ENCODE results near the gene CDKN1C. TPM values are rescaled to one million over a fixed set of nuclear protein-coding genes. Genes with fewer than 3 reads are reported as not detected.

CDKN1C gene
- total and polyA plus RNA-seq, 2 of the 8 experiments (the other 6 are each of a cell fraction or from before 2014, with no cell fraction given) = 12.8 to 14.1 TPM

DNA sequence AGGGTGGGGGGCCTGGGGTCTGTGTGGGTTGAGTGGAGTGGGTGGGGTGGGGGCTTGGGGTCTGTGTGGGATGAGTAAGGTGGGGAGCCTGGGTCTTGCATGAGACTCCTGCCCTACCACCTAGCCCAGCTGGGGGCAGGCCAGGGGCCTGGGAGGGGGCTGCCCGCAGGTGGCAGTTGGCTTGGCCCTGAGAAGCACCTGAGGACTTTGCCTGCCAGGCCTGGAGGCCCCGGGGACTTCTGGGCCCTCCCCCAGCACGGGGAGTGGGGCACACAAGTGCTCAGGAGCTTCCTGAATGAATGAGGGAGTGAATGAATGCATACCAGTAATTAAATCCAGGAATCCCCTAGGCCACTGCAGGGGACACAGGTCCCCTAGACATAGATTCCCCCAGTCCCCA lies 37.1 kb upstream of the CDKN1C start:
- H3K36me3 ChIP-seq (ENCODE audit: control insufficient read depth in 2 of 4, insufficient read depth in 4 of 4, low read length in 3 of 4) = no peaks in the 10 kb centered on the region
- no peak overlapping the region for H2BK12ac ChIP-seq (ENCODE audit: low read depth, low read length)
- no peak overlapping the region for H3K56ac ChIP-seq (replicated peaks; ENCODE audit: insufficient read length, low read depth, low read length)
- H2BK5ac ChIP-seq (ENCODE audit: low read depth, low read length) = no peak overlapping the region
- no peak overlapping the region for H4K91ac ChIP-seq (replicated peaks; ENCODE audit: insufficient read length, low read length)
- no peak for DNase-seq (ENCODE audit: low read depth in 1 of 2, low spot score in 2 of 2)
- no peak overlapping the region for H4K8ac ChIP-seq (ENCODE audit: extremely low read depth, insufficient read depth, low read length)
- H3K4me2 ChIP-seq (ENCODE audit: insufficient read depth in 1 of 2, low read depth in 2 of 2, low read length in 2 of 2) = no peak overlapping the region
- no peaks in the 10 kb centered on the region; a peak in 1 of 7 replicates for H3K4me1 ChIP-seq (replicated peaks in 1 of 4; ENCODE audit: control insufficient read depth in 3 of 4, insufficient read depth in 4 of 4, low read length in 3 of 4)
- no peak overlapping the region for H3K23ac ChIP-seq (ENCODE audit: insufficient read length)
- H3K9ac ChIP-seq (replicated peaks in 1 of 4; ENCODE audit: extremely low read depth in 1 of 4, low read depth in 3 of 4, low read length in 3 of 4) = no peak overlapping the region
- H3K23me2 ChIP-seq (ENCODE audit: low read depth, low read length) = no peaks in the 10 kb centered on the region
- H4K20me1 ChIP-seq (replicated peaks in 1 of 2; ENCODE audit: control insufficient read depth in 1 of 2, insufficient read depth in 2 of 2, low read length in 2 of 2) = peaks cover 4% of the 10 kb centered on the region in 2 experiments
- H4K5ac ChIP-seq (ENCODE audit: insufficient read length, low read depth, low read length) = no peak overlapping the region
- H3K79me2 ChIP-seq (ENCODE audit: control insufficient read depth in 1 of 2, insufficient read depth in 2 of 2, low read length in 2 of 2) = no peaks in the 10 kb centered on the region
- ChIA-PET CTCF (ENCODE audit: partially characterized antibody) (interaction anchor here (2.1 to 2.6 kb wide), 2 partner anchors 36 to 391 kb away, joined by 8 to 9 read pairs; no protein-coding TSS in a partner anchor), POLR2A (ENCODE audit: partially characterized antibody) (interaction anchor here (1.0 kb wide), 1 partner anchor 17 kb away, joined by 3 read pairs; no protein-coding TSS in a partner anchor)
- peaks cover 5 to 18% (median 13%) of the 10 kb centered on the region in 4 experiments for H3K27me3 ChIP-seq (replicated peaks in 1 of 4; ENCODE audit: control insufficient read depth in 3 of 4, extremely low read depth in 1 of 4, insufficient read depth in 3 of 4, low read length in 3 of 4)
- H3K18ac ChIP-seq (ENCODE audit: extremely low read depth, low read length) = no peak overlapping the region
- H2BK20ac ChIP-seq (ENCODE audit: low read length) = no peak overlapping the region
- H3K4ac ChIP-seq (replicated peaks; ENCODE audit: insufficient read length, low read depth, low read length) = no peak overlapping the region
- no peak overlapping the region for H2AFZ ChIP-seq (ENCODE audit: low read length)
- H3K4me3 ChIP-seq (ENCODE audit: extremely low read depth in 1 of 4, insufficient read depth in 2 of 4, low read depth in 3 of 4, low read length in 4 of 4) = no peak overlapping the region
- H2BK15ac ChIP-seq (ENCODE audit: low read length) = no peak overlapping the region
- no peak for FAIRE-seq
- H3K27ac ChIP-seq (ENCODE audit: low read depth, low read length) = no peak overlapping the region
- H2BK120ac ChIP-seq (replicated peaks; ENCODE audit: low read depth, low read length) = no peak overlapping the region
- WGBS, 2 experiments (ENCODE audit: extremely low coverage in 1 of 2, insufficient coverage in 1 of 2, insufficient read length in 1 of 2, insufficient replicate concordance in 2 of 2, low coverage in 1 of 2, low lambda C conversion rate in 2 of 2, missing lambda C conversion rate in 1 of 2) = 90% methylated on average over 2 of the region's 3 CpGs; no CpG with 5 or more reads in 1 of the 2 experiments
- no peak overlapping the region for H2AK5ac ChIP-seq (ENCODE audit: low read depth, low read length)
- no peak overlapping the region for H3K14ac ChIP-seq (ENCODE audit: insufficient read length)
- no peaks in the 10 kb centered on the region for H3K79me1 ChIP-seq (ENCODE audit: low read depth, low read length)
- no peaks in the 10 kb centered on the region for H3K9me3 ChIP-seq (ENCODE audit: insufficient read depth in 2 of 2, low read depth in 1 of 2, low read length in 1 of 2)
- TF ChIP-seq TEAD4 (IDR thresholded peaks at IDR 0.05; ENCODE audit: low read depth, low read length) (no peak), CTBP2 (IDR thresholded peaks at IDR 0.05; ENCODE audit: borderline replicate concordance, insufficient read depth, insufficient read length, low read length) (no peak), CHD2 (IDR thresholded peaks at IDR 0.05; ENCODE audit: low read length) (no peak), RNF2 (IDR thresholded peaks at IDR 0.05; ENCODE audit: borderline replicate concordance, low read depth, low read length, missing control alignments, poor library complexity, severe bottlenecking) (no peak), SRF (IDR thresholded peaks at IDR 0.05; ENCODE audit: low read depth, low read length) (no peak), CHD1 (IDR thresholded peaks at IDR 0.05; ENCODE audit: low read depth, low read length) (no peak), GTF2F1 (IDR thresholded peaks at IDR 0.05; ENCODE audit: borderline replicate concordance, low read depth, low read length) (no peak), CEBPB (IDR thresholded peaks at IDR 0.05; ENCODE audit: low read depth, low read length) (no peak), SAP30 (IDR thresholded peaks at IDR 0.05; ENCODE audit: insufficient read depth, insufficient replicate concordance, low read length) (no peak), ZNF274 (IDR thresholded peaks at IDR 0.05; ENCODE audit: borderline replicate concordance, extremely low read depth, low read length) (no peak)
- TF ChIP-seq, protein P1, sequence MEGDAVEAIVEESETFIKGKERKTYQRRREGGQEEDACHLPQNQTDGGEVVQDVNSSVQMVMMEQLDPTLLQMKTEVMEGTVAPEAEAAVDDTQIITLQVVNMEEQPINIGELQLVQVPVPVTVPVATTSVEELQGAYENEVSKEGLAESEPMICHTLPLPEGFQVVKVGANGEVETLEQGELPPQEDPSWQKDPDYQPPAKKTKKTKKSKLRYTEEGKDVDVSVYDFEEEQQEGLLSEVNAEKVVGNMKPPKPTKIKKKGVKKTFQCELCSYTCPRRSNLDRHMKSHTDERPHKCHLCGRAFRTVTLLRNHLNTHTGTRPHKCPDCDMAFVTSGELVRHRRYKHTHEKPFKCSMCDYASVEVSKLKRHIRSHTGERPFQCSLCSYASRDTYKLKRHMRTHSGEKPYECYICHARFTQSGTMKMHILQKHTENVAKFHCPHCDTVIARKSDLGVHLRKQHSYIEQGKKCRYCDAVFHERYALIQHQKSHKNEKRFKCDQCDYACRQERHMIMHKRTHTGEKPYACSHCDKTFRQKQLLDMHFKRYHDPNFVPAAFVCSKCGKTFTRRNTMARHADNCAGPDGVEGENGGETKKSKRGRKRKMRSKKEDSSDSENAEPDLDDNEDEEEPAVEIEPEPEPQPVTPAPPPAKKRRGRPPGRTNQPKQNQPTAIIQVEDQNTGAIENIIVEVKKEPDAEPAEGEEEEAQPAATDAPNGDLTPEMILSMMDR (IDR thresholded peaks at IDR 0.05; ENCODE audit: control extremely low read depth in 1 of 3, insufficient read depth in 1 of 3, low read depth in 1 of 3, low read length in 3 of 3) = no peak

Measured in H1 (cell line).